Choroid plexus epithelial cell (primary cell): Measurements from ENCODE around the gene GRID2.

Source experiments
- DNase-seq: peaks from one replicate; pipeline ENCODE4 v3.0.0-alpha.2; 2010; ENCODE audit warnings: low read depth
- H3K4me3 ChIP-seq: 2 replicates; pipeline ENCODE4 v1.5.1; 2011; ENCODE audit warnings: low read depth, mild to moderate bottlenecking, control low read depth, low read length, moderate library complexity
- TF ChIP-seq, protein P1 (sequence below): conservative IDR thresholded peaks from 2 replicates; pipeline ENCODE4 v1.5.1; 2011; ENCODE audit warnings: low read depth, mild to moderate bottlenecking, control low read depth, inconsistent platforms, low read length, moderate library complexity

The GRID2 gene

DNA sequence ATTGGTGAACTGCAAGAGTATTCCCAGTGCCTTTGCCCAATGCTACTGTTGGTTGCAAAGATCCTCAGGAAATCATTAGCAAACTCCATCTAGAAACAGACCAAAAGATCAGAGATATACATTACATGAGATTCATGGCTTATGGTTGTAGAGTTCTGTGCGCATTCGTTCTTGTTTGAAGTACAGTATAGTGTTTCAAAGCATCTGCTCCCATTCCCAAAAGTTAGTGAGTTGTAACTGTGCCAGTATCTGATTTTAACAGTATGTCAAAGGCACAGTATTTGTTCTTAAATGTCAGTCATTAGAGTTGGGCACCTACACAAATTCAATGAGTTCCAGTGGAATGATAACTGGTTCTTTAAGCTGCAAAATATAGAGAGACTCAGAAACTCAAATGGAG lies 1210.1 kb downstream of the GRID2 start:
- TF ChIP-seq, protein P1, sequence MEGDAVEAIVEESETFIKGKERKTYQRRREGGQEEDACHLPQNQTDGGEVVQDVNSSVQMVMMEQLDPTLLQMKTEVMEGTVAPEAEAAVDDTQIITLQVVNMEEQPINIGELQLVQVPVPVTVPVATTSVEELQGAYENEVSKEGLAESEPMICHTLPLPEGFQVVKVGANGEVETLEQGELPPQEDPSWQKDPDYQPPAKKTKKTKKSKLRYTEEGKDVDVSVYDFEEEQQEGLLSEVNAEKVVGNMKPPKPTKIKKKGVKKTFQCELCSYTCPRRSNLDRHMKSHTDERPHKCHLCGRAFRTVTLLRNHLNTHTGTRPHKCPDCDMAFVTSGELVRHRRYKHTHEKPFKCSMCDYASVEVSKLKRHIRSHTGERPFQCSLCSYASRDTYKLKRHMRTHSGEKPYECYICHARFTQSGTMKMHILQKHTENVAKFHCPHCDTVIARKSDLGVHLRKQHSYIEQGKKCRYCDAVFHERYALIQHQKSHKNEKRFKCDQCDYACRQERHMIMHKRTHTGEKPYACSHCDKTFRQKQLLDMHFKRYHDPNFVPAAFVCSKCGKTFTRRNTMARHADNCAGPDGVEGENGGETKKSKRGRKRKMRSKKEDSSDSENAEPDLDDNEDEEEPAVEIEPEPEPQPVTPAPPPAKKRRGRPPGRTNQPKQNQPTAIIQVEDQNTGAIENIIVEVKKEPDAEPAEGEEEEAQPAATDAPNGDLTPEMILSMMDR = no peak
- no peak for DNase-seq
- no peak overlapping the region for H3K4me3 ChIP-seq

DNA sequence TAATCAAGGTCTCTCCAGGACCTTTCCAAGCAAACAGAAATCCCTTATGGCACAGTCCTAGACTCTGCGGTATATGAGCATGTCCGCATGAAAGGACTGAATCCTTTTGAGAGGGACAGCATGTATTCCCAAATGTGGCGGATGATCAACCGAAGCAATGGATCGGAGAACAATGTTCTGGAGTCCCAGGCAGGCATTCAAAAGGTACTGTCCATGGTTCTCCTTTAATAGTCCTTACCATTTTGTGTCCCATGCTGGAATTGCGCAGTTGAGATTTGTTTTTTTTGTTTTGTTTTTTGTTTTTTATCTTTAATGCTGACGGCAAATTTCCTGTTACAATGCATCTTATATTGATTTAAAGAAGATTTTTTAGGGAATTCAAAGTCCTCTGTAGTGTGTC lies 1211.4 kb downstream of the GRID2 start:
- TF ChIP-seq, protein P1 = no peak
- H3K4me3 ChIP-seq = no peak overlapping the region
- no peak for DNase-seq

DNA sequence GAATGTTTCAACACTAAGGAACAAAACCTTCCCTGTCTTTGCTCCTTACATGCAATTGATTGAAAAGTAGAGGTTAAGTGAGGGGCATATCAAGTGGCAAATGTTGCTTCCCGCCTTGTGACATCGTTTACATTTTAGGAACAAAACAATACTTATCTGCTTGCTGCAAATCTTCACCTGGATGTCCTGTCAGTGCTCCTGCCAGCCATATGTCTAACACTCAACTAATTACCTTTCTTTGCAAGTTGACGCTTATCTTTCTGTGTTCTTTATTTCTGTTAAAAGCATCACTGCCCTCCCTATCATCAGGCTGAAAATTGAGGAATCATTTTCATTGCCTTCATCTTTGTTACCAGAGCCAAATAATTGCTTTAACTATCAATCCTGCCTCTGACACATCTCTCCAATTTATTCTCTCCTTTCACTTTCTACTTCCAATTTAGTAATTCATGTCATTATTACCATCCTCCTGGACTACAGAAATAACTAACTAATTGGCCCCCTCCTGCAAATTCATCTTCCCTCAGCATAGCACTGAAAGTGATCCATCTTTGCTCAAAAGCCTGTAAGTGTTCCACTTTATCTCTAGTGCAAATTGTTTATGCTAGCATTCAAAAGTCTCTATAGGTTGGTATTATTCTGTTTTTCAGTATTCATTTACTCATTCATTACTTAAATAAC lies 1226.1 kb downstream of the GRID2 start:
- TF ChIP-seq, protein P1 = no peak

DNA sequence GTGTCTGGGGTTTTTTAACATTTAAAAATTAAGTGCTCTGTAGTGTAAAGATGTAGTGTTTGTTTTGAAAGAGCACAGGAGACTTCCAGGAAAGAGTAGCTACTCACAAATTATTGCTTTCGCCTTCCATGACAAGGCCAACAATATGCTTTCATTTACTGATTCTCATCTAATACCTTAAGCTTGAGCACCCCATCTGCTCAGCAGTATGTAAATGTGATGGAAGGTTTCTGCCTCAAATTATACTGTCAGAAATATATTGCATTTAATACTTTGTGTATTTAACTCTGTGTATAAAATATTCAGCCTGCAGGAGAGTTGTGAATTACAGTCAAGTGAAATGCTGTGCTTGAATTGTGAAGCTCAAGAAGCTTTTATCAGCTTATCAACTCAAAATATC lies 1228.5 kb downstream of the GRID2 start:
- no peak overlapping the region for H3K4me3 ChIP-seq
- TF ChIP-seq, protein P1 = no peak
- no peak for DNase-seq

More for the DNA sequence above, 1226.1 kb downstream of the GRID2 start:
- no peak for DNase-seq
- H3K4me3 ChIP-seq = no peak overlapping the region

DNA sequence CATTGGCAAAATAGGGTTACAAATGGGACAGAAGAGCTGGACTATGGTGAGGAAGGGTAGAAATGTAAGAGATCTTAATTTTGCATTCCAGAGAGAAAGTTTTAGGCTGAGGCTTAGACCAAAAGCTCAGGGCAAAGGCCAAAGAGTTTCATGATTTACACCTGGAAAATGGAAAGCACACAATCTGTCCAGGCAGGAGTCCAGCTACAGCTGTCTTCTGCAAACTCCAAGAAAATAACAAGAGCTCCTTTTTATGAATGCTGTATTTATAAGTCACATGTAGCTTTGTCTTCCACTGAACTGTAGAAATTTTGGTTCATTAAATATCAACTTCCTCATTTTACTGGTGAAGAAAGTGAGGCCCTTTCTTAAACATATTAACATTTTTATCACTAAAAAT lies 1236.8 kb downstream of the GRID2 start:
- H3K4me3 ChIP-seq = no peak overlapping the region
- TF ChIP-seq, protein P1 = no peak
- no peak for DNase-seq

DNA sequence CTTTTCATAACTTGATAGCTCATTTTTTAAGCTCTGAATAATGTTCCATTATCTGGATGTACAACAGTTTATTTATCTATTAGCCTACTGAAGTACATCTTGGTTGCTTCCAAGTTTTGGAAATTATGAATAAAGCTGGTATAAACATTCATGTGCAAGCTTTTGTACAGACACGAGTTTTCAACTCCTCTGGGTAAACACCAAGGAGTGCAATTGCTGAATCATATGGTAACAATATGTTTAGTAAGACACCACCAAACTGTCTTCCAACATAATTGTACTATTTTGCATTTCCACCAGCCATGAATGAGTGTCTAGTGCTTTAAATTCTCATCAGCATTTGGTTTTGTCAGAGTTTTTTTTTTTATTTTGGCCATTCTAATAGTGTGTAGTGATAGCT lies 1258.1 kb downstream of the GRID2 start:
- no peak for DNase-seq
- H3K4me3 ChIP-seq = no peak overlapping the region

More for the DNA sequence above, 1258.1 kb downstream of the GRID2 start:
- TF ChIP-seq, protein P1 = no peak
